WERI-Rb-1 (cell line): ENCODE measurements around the gene ABO.
"Not testable (repeated sequence)": the region's sequence is repeated elsewhere in the genome, so short reads cannot be mapped to it uniquely, and the experiment has no call there.

Experiments
- DNase-seq: peaks from one replicate; pipeline ENCODE4 v3.0.0-alpha.2; 2020
- H3K27ac ChIP-seq: fragments of 250-450 bp; sonication (Bioruptor Pico); 2 replicates; pipeline ENCODE4 v1.5.1; 2020; ENCODE audit warnings: mild to moderate bottlenecking, moderate library complexity
- H3K27me3 ChIP-seq: fragments of 250-450 bp; sonication (Bioruptor Pico); 2 replicates; pipeline ENCODE4 v1.5.1; 2021; ENCODE audit warnings: mild to moderate bottlenecking, low read depth, moderate library complexity; ENCODE audit not compliant: insufficient read depth, severe bottlenecking
- H3K36me3 ChIP-seq: fragments of 250-450 bp; sonication (Bioruptor Pico); 2 replicates; pipeline ENCODE4 v1.5.1; 2020; ENCODE audit warnings: mild to moderate bottlenecking, moderate library complexity
- H3K4me3 ChIP-seq: 2 replicates; pipeline ENCODE4 v1.5.1; 2011; ENCODE audit warnings: low read depth, mild to moderate bottlenecking, control low read depth, low read length
- H3K9me3 ChIP-seq: fragments of 250-450 bp; sonication (Bioruptor Pico); 2 replicates; pipeline ENCODE4 v1.5.1; 2021; ENCODE audit warnings: mild to moderate bottlenecking, moderate library complexity; ENCODE audit not compliant: severe bottlenecking
- CTCF ChIP-seq: IDR thresholded peaks from 2 replicates; pipeline ENCODE4 v1.5.1; 2011; ENCODE audit warnings: low read depth, mild to moderate bottlenecking, control low read depth, inconsistent platforms, low read length

ABO gene

GRCh38 chr9:133276001-133276884, 1.2 kb upstream of the ABO start:
- Histone ChIP-seq H3K36me3 (no peaks in the 10 kb centered on the region), H3K27ac (no peak overlapping the region), H3K27me3 (no peaks in the 10 kb centered on the region), H3K9me3 (no peaks in the 10 kb centered on the region), H3K4me3 (peak overlapping the region; percentile 56)
- DNase-seq = no peak
- TF ChIP-seq CTCF = no peak

- Histone ChIP-seq H3K27me3 (no peaks in the 10 kb centered on the region), H3K4me3 (no peak overlapping the region), H3K36me3 (no peaks in the 10 kb centered on the region), H3K9me3 (no peaks in the 10 kb centered on the region), H3K27ac (no peak overlapping the region)
- TF ChIP-seq CTCF = no peak
- no peak for DNase-seq
Observed at GRCh38 chr9:133274236-133275104, 531 bp downstream of the ABO start.

GRCh38 chr9:133273819-133274218, 1.2 kb downstream of the ABO start:
- Histone ChIP-seq H3K36me3 (no peaks in the 10 kb centered on the region), H3K9me3 (no peaks in the 10 kb centered on the region), H3K27me3 (no peaks in the 10 kb centered on the region), H3K4me3 (no peak overlapping the region), H3K27ac (no peak overlapping the region)
- TF ChIP-seq CTCF = no peak
- no peak for DNase-seq

GRCh38 chr9:133273098-133273497, 1.9 kb downstream of the ABO start:
- Histone ChIP-seq H3K27ac (no peak overlapping the region), H3K9me3 (no peaks in the 10 kb centered on the region), H3K36me3 (no peaks in the 10 kb centered on the region), H3K27me3 (no peaks in the 10 kb centered on the region), H3K4me3 (no peak overlapping the region)
- TF ChIP-seq CTCF = no peak
- no peak for DNase-seq

GRCh38 chr9:133269537-133270362, 5.3 kb downstream of the ABO start:
- no peak for TF ChIP-seq CTCF
- Histone ChIP-seq H3K9me3 (no peaks in the 10 kb centered on the region), H3K4me3 (no peak overlapping the region), H3K27ac (no peak overlapping the region), H3K36me3 (no peaks in the 10 kb centered on the region), H3K27me3 (no peaks in the 10 kb centered on the region)
- DNase-seq = no peak

GRCh38 chr9:133269136-133269535, 5.9 kb downstream of the ABO start:
- H3K27me3 ChIP-seq, DNase-seq, H3K27ac ChIP-seq, H3K4me3 ChIP-seq, H3K36me3 ChIP-seq, H3K9me3 ChIP-seq: not testable (repeated sequence)
